Coronary artery (tissue), 2 donors: ENCODE data around the gene ROR1.

Experiments
- DNase-seq: peaks from one replicate; pipeline ENCODE4 v3.0.0-alpha.2; 2017; ENCODE audit warnings: low spot score
- H3K27ac ChIP-seq, 2 donors: fragments of 200-600 bp; sonication (generic); one replicate each; pipeline ENCODE4 v1.5.1; 2016 to 2019
- H3K4me3 ChIP-seq: fragments of 200-600 bp; sonication (generic); 2 replicates; pipeline ENCODE4 v1.5.1; 2016; ENCODE audit warnings: mild to moderate bottlenecking, moderate library complexity
- CTCF ChIP-seq: fragments of 200-600 bp; sonication (generic); IDR thresholded peaks from one replicate; pipeline ENCODE4 v1.5.1; 2019; ENCODE audit warnings: antibody characterized with exemption

The ROR1 gene

GRCh38 chr1:63774617-63775417 is 1.0 kb downstream of the ROR1 start:
- Histone ChIP-seq H3K4me3 (peak overlapping the region; percentile 80), H3K27ac (peak overlapping the region; percentile 87 to 93)
- no peak for TF ChIP-seq CTCF
- peak; percentile 82 for DNase-seq

- no peak for DNase-seq
- no peak for TF ChIP-seq CTCF
- H3K4me3 ChIP-seq, result peak overlapping the region; percentile 80
- peak overlapping the region; percentile 87 to 93 for H3K27ac ChIP-seq
Observed at GRCh38 chr1:63775418-63776127, 1.8 kb downstream of the ROR1 start.

GRCh38 chr1:63777286-63777685 is 3.5 kb downstream of the ROR1 start:
- no peak for TF ChIP-seq CTCF
- DNase-seq, result no peak
- H3K4me3 ChIP-seq, result peak overlapping the region; percentile 80
- peak overlapping the region; percentile 63 to 87 for H3K27ac ChIP-seq

- TF ChIP-seq CTCF, result no peak
- Histone ChIP-seq H3K4me3 (peak overlapping the region; percentile 80), H3K27ac (peak overlapping the region in 1 of 2 donors; percentile 63)
- no peak for DNase-seq
Observed at GRCh38 chr1:63777965-63778880, 4.4 kb downstream of the ROR1 start.

GRCh38 chr1:63779338-63780211 is 5.8 kb downstream of the ROR1 start:
- DNase-seq, result no peak
- Histone ChIP-seq H3K4me3 (peak overlapping the region; percentile 37), H3K27ac (peak overlapping the region; percentile 44 to 63)
- TF ChIP-seq CTCF, result no peak

- DNase-seq, result no peak
- no peak for TF ChIP-seq CTCF
- no peak overlapping the region for H3K4me3 ChIP-seq
- no peak overlapping the region for H3K27ac ChIP-seq
Observed at GRCh38 chr1:63780565-63780964, 6.7 kb downstream of the ROR1 start.
